HG03558 (cell line): Measurements from ENCODE around the gene POC1A.
"Not testable (repeated sequence)": the region's sequence is repeated elsewhere in the genome, so short reads cannot be mapped to it uniquely, and the experiment has no call there.

Experiments
- ATAC-seq: cut with Tn5 transposase; IDR thresholded peaks from one replicate; pipeline ENCODE4 v1.9.1; 2021; ENCODE audit warnings: moderate number of reproducible peaks; ENCODE audit not compliant: unreplicated experiment; ENCODE audit errors: extremely low read depth

The POC1A gene

GRCh38 chr3:52185311-52185710 is 31.1 kb upstream of the POC1A start:
- ATAC-seq: no peak

GRCh38 chr3:52184690-52185089 is 30.5 kb upstream of the POC1A start:
- no peak for ATAC-seq

GRCh38 chr3:52183786-52184445 is 29.7 kb upstream of the POC1A start:
- ATAC-seq: no peak

GRCh38 chr3:52182691-52183090 is 28.5 kb upstream of the POC1A start:
- ATAC-seq: no peak

- ATAC-seq: no peak
These were observed 28.0 kb upstream of the POC1A start for GRCh38 chr3:52182196-52182595.

GRCh38 chr3:52181543-52181942 is 27.3 kb upstream of the POC1A start:
- ATAC-seq: no peak

- ATAC-seq: no peak
These were observed 24.3 kb upstream of the POC1A start for GRCh38 chr3:52178537-52178936.

GRCh38 chr3:52178126-52178525 is 23.9 kb upstream of the POC1A start:
- ATAC-seq: not testable (repeated sequence)

GRCh38 chr3:52177701-52178042 is 23.4 kb upstream of the POC1A start:
- no peak for ATAC-seq

GRCh38 chr3:52176951-52177700 is 22.9 kb upstream of the POC1A start:
- ATAC-seq: no peak

GRCh38 chr3:52176180-52176752 is 22.0 kb upstream of the POC1A start:
- ATAC-seq: no peak

- no peak for ATAC-seq
These were observed 21.4 kb upstream of the POC1A start for GRCh38 chr3:52175416-52176179.

GRCh38 chr3:52174896-52175295 is 20.7 kb upstream of the POC1A start:
- no peak for ATAC-seq

- no peak for ATAC-seq
These were observed 18.9 kb upstream of the POC1A start for GRCh38 chr3:52173101-52173500.

- no peak for ATAC-seq
These were observed 18.1 kb upstream of the POC1A start for GRCh38 chr3:52172262-52172757.

GRCh38 chr3:52171514-52172261 is 17.5 kb upstream of the POC1A start:
- ATAC-seq: no peak

GRCh38 chr3:52170217-52170616 is 16.0 kb upstream of the POC1A start:
- not testable (repeated sequence) for ATAC-seq

GRCh38 chr3:52167240-52167639 is 13.0 kb upstream of the POC1A start:
- ATAC-seq: no peak

GRCh38 chr3:52162250-52162872 is 8.1 kb upstream of the POC1A start:
- ATAC-seq: no peak

GRCh38 chr3:52159503-52159902 is 5.3 kb upstream of the POC1A start:
- ATAC-seq: no peak
